WTC11 (cell line): ENCODE results near the gene N4BP2L1. TPM values are rescaled to one million over a fixed set of nuclear protein-coding genes. Genes with fewer than 3 reads are reported as not detected.

Experiments
- ATAC-seq: fragments of 200-7000 bp; cut with Tn5 transposase; 2 replicates; pipeline ENCODE4 v1.10.0; 2021; ENCODE audit warnings: mild to moderate bottlenecking, moderate library complexity
- CTCF ChIA-PET: fragments of 300-600 bp; sonication (Branson Sonifier 250); formaldehyde crosslinking; loops from one replicate; lab custom pipeline; 2021; ENCODE audit warnings: antibody characterized with exemption; lab: Charles Lee
- POLR2A ChIA-PET: fragments of 350-600 bp; sonication (Branson Sonifier 250); formaldehyde crosslinking; loops from one replicate; lab custom pipeline; 2021; ENCODE audit warnings: antibody characterized with exemption; lab: Charles Lee
- DNase-seq: peaks from one replicate; pipeline ENCODE4 v3.0.0; 2021; ENCODE audit warnings: low spot score
- H3K27ac Mint-ChIP-seq: 2 replicates; pipeline ENCODE4 v1.8.0; 2021; ENCODE audit warnings: mixed read lengths
- H3K27me3 Mint-ChIP-seq: 2 replicates; pipeline ENCODE4 v1.8.0; 2021; ENCODE audit warnings: low read depth, mild to moderate bottlenecking, moderate library complexity, mixed read lengths
- H3K36me3 Mint-ChIP-seq: 2 replicates; pipeline ENCODE4 v1.8.0; 2021; ENCODE audit warnings: mixed read lengths
- H3K4me1 Mint-ChIP-seq: 2 replicates; pipeline ENCODE4 v1.8.0; 2022; ENCODE audit warnings: mixed read lengths
- H3K4me3 Mint-ChIP-seq: 2 replicates; pipeline ENCODE4 v1.8.0; 2021; ENCODE audit warnings: mild to moderate bottlenecking, moderate library complexity, mixed read lengths
- H3K9me3 Mint-ChIP-seq: 2 replicates; pipeline ENCODE4 v1.8.0; 2021; ENCODE audit warnings: mixed read lengths
- ARID4B ChIP-seq: sonication (generic); formaldehyde crosslinking; IDR thresholded peaks from 2 replicates; pipeline ENCODE4 v1.8.0; 2023; ENCODE audit warnings: missing genetic modification reagents, mild to moderate bottlenecking, borderline replicate concordance
- ATF6 ChIP-seq: sonication (generic); formaldehyde crosslinking; IDR thresholded peaks from 2 replicates; pipeline ENCODE4 v1.8.1; 2023; ENCODE audit warnings: mild to moderate bottlenecking, missing genetic modification reagents
- CDX4 ChIP-seq: fragments of 250-450 bp; sonication (Bioruptor Pico); IDR thresholded peaks from 2 replicates; pipeline ENCODE4 v1.9.0; 2021; ENCODE audit warnings: moderate library complexity, mild to moderate bottlenecking, inconsistent platforms, borderline replicate concordance
- CREM ChIP-seq: sonication (generic); formaldehyde crosslinking; IDR thresholded peaks from 2 replicates; pipeline ENCODE4 v1.8.1; 2022; ENCODE audit warnings: mild to moderate bottlenecking, missing genetic modification reagents, moderate library complexity
- E2F5 ChIP-seq: sonication (generic); formaldehyde crosslinking; IDR thresholded peaks from 2 replicates; pipeline ENCODE4 v1.8.1; 2022; ENCODE audit warnings: mild to moderate bottlenecking, moderate library complexity, missing genetic modification reagents
- ETV6 ChIP-seq: sonication (generic); formaldehyde crosslinking; IDR thresholded peaks from 2 replicates; pipeline ENCODE4 v1.8.1; 2022; ENCODE audit warnings: mild to moderate bottlenecking, missing genetic modification reagents
- GTF2I ChIP-seq: fragments of 250-450 bp; sonication (Bioruptor Pico); conservative IDR thresholded peaks from 2 replicates; pipeline ENCODE4 v1.4.0; 2021; ENCODE audit warnings: mild to moderate bottlenecking
- HMGA2 ChIP-seq: fragments of 250-450 bp; sonication (Bioruptor Pico); IDR thresholded peaks from 2 replicates; pipeline ENCODE4 v1.4.0; 2021; ENCODE audit warnings: mild to moderate bottlenecking, moderate library complexity
- MAX ChIP-seq: sonication (generic); formaldehyde crosslinking; IDR thresholded peaks from 2 replicates; pipeline ENCODE4 v1.8.0; 2022; ENCODE audit warnings: mild to moderate bottlenecking, missing genetic modification reagents
- MXD4 ChIP-seq: fragments of 250-450 bp; sonication (Bioruptor Pico); IDR thresholded peaks from 2 replicates; pipeline ENCODE4 v1.8.0; 2021; ENCODE audit warnings: mild to moderate bottlenecking, moderate library complexity, borderline replicate concordance
- RELA ChIP-seq: sonication (generic); formaldehyde crosslinking; IDR thresholded peaks from 2 replicates; pipeline ENCODE4 v1.8.1; 2022; ENCODE audit warnings: missing genetic modification reagents, mild to moderate bottlenecking, borderline replicate concordance
- SMAD3 ChIP-seq: sonication (generic); formaldehyde crosslinking; IDR thresholded peaks from 2 replicates; pipeline ENCODE4 v1.8.0; 2022; ENCODE audit warnings: missing genetic modification reagents, mild to moderate bottlenecking, borderline replicate concordance
- TCF7 ChIP-seq: sonication (generic); formaldehyde crosslinking; IDR thresholded peaks from 2 replicates; pipeline ENCODE4 v1.8.0; 2022; ENCODE audit warnings: mild to moderate bottlenecking, low read depth, missing genetic modification reagents, moderate library complexity
- TEAD1 ChIP-seq: sonication (generic); formaldehyde crosslinking; IDR thresholded peaks from 2 replicates; pipeline ENCODE4 v1.8.0; 2022; ENCODE audit warnings: mild to moderate bottlenecking, missing genetic modification reagents
- TEAD4 ChIP-seq: sonication (generic); formaldehyde crosslinking; IDR thresholded peaks from 2 replicates; pipeline ENCODE4 v1.8.0; 2022; ENCODE audit warnings: mild to moderate bottlenecking, missing genetic modification reagents
- TP53 ChIP-seq: sonication (generic); formaldehyde crosslinking; IDR thresholded peaks from 2 replicates; pipeline ENCODE4 v1.8.1; 2023; ENCODE audit warnings: mild to moderate bottlenecking, missing genetic modification reagents
- USF1 ChIP-seq: sonication (generic); formaldehyde crosslinking; IDR thresholded peaks from 2 replicates; pipeline ENCODE4 v1.8.0; 2022; ENCODE audit warnings: mild to moderate bottlenecking, missing genetic modification reagents
- ZBTB21 ChIP-seq: sonication (generic); formaldehyde crosslinking; IDR thresholded peaks from 2 replicates; pipeline ENCODE4 v1.8.1; 2023; ENCODE audit warnings: mild to moderate bottlenecking, missing genetic modification reagents, borderline replicate concordance
- ZMAT4 ChIP-seq: fragments of 250-450 bp; sonication (Bioruptor Pico); IDR thresholded peaks from 2 replicates; pipeline ENCODE4 v1.9.0; 2021; ENCODE audit warnings: mild to moderate bottlenecking
- ZNF232 ChIP-seq: sonication (generic); formaldehyde crosslinking; IDR thresholded peaks from 2 replicates; pipeline ENCODE4 v1.8.0; 2022; ENCODE audit warnings: mild to moderate bottlenecking, missing genetic modification reagents
- ZNF317 ChIP-seq: sonication (generic); formaldehyde crosslinking; IDR thresholded peaks from 2 replicates; pipeline ENCODE4 v1.8.1; 2023; ENCODE audit warnings: low read depth, mild to moderate bottlenecking, moderate library complexity, missing genetic modification reagents, borderline replicate concordance
- ZNF396 ChIP-seq: fragments of 250-450 bp; sonication (Bioruptor Pico); IDR thresholded peaks from 2 replicates; pipeline ENCODE4 v1.8.0; 2021; ENCODE audit warnings: mild to moderate bottlenecking, moderate library complexity, borderline replicate concordance
- ZSCAN18 ChIP-seq: fragments of 250-450 bp; sonication (Bioruptor Pico); IDR thresholded peaks from 2 replicates; pipeline ENCODE4 v2.1.2; 2022; ENCODE audit warnings: mild to moderate bottlenecking, moderate library complexity
- total RNA-seq: library from RNA; stranded (reverse); gene quantifications from 3 replicates; pipeline ENCODE4 v1.2.3, GENCODE V29; 2021

N4BP2L1 gene
- total RNA-seq, 1 experiment from 2014 or later = 3.8 TPM

- CTCF ChIA-PET = interaction anchor here (0.6 to 1.9 kb wide), 5 partner anchors 9 to 302 kb away, joined by 3 to 11 read pairs (median 4); no protein-coding TSS in a partner anchor
- POLR2A ChIA-PET = no interaction called here
- Mint-ChIP-seq H3K27ac (peak overlapping the region; percentile 60; the same call in 1 of the 2 replicates), H3K27me3 (no peaks in the 10 kb centered on the region), H3K4me1 (peaks cover 14% of the 10 kb centered on the region), H3K36me3 (peaks cover 5% of the 10 kb centered on the region), H3K4me3 (no peak overlapping the region), H3K9me3 (no peaks in the 10 kb centered on the region)
- ATAC-seq (no peak), DNase-seq (no peak)
- TF ChIP-seq TCF7 (CRISPR knock-in tag) (no peak), USF1 (no peak), ZNF232 (no peak), ZNF396 (CRISPR knock-in tag) (no peak), MXD4 (CRISPR knock-in tag) (no peak), RELA (CRISPR knock-in tag) (no peak), ZBTB21 (no peak), GTF2I (no peak), E2F5 (CRISPR knock-in tag) (no peak), CREM (CRISPR knock-in tag) (no peak), HMGA2 (CRISPR knock-in tag) (no peak), SMAD3 (CRISPR knock-in tag) (no peak), ZMAT4 (CRISPR knock-in tag) (no peak), ZSCAN18 (CRISPR knock-in tag) (no peak), ETV6 (CRISPR knock-in tag) (no peak), MAX (no peak), ZNF317 (CRISPR knock-in tag) (no peak)
Observed at GRCh38 chr13:32390484-32390883, 37.4 kb downstream of the N4BP2L1 start.

- Mint-ChIP-seq H3K4me1 (peaks cover 14% of the 10 kb centered on the region), H3K4me3 (no peak overlapping the region), H3K36me3 (peaks cover 5% of the 10 kb centered on the region), H3K27ac (peak overlapping the region; percentile 73; the same call in 1 of the 2 replicates), H3K27me3 (no peaks in the 10 kb centered on the region), H3K9me3 (no peaks in the 10 kb centered on the region)
- POLR2A ChIA-PET = no interaction called here
- CTCF ChIA-PET = interaction anchor here (0.6 to 1.9 kb wide), 2 partner anchors 9 to 25 kb away, joined by 3 to 11 read pairs; no protein-coding TSS in a partner anchor
- TF ChIP-seq USF1 (no peak), CDX4 (no peak), TP53 (no peak), E2F5 (CRISPR knock-in tag) (no peak), ATF6 (CRISPR knock-in tag) (no peak), TEAD1 (CRISPR knock-in tag) (no peak), ARID4B (CRISPR knock-in tag) (no peak), TEAD4 (no peak), ZNF317 (CRISPR knock-in tag) (no peak)
- DNase-seq (no peak), ATAC-seq (no peak)
Observed at GRCh38 chr13:32390048-32390447, 37.9 kb downstream of the N4BP2L1 start.
